Breast epithelium (tissue), 4 donors: ENCODE data around the gene TASOR2. TPM values are rescaled to one million over a fixed set of nuclear protein-coding genes. Genes with fewer than 3 reads are reported as not detected.

Source experiments
- DNase-seq, 2 donors: peaks; one replicate each; pipeline ENCODE4 v3.0.0-alpha.2; 2019; ENCODE audit warnings: low spot score in 2 of 2
- H3K27ac ChIP-seq, 2 donors: fragments of 200-600 bp; sonication (generic) in 1 of 2; one replicate each; pipeline ENCODE4 v1.5.1; 2016 to 2019; ENCODE audit warnings: mild to moderate bottlenecking in 1 of 2
- H3K27me3 ChIP-seq, 2 donors: fragments of 200-600 bp; sonication (generic) in 1 of 2; one replicate each; pipeline versions ENCODE4 v1.5.1 to v1.6.0; 2017 to 2019; ENCODE audit warnings: control low read depth in 1 of 2, mild to moderate bottlenecking in 1 of 2
- H3K36me3 ChIP-seq: fragments of 200-600 bp; one replicate; pipeline ENCODE4 v1.5.1; 2019
- H3K4me1 ChIP-seq, 2 donors: fragments of 200-600 bp; sonication (generic); one replicate each; pipeline ENCODE4 v1.5.1; 2016 to 2019; ENCODE audit warnings: control low read depth in 1 of 2
- H3K4me3 ChIP-seq, 3 donors: fragments of 200-600 bp; sonication (generic); 1 replicate in 2 of 3; 2 replicates in 1 of 3; pipeline ENCODE4 v1.5.1; 2016 to 2019; ENCODE audit warnings: mild to moderate bottlenecking in 3 of 3, moderate library complexity in 2 of 3
- H3K9me3 ChIP-seq, 2 donors: fragments of 200-600 bp; sonication (generic) in 1 of 2; one replicate each; pipeline ENCODE4 v1.5.1; 2016 to 2019; ENCODE audit warnings: control low read depth in 1 of 2
- POLR2A ChIP-seq: fragments of 450-650 bp; IDR thresholded peaks from one replicate; pipeline ENCODE4 v1.6.1; 2016; ENCODE audit warnings: antibody characterized with exemption, mild to moderate bottlenecking, moderate library complexity
- POLR2AphosphoS5 ChIP-seq, 3 donors: sonication (generic); formaldehyde crosslinking; IDR thresholded peaks; one replicate each; pipeline ENCODE4 v1.6.1; 2017; ENCODE audit warnings: antibody characterized with exemption in 3 of 3
- intact Hi-C: fragments of 100-400 bp; cut with DNase I; formaldehyde crosslinking; loops from one replicate; pipeline ENCODE4 v1.15.1; 2023; ENCODE audit warnings: low total_unique reads
- total RNA-seq, 3 donors: library from RNA; depleted of rRNA; stranded (reverse); fragments of >200 nt; gene quantifications; one replicate each; pipeline ENCODE4 v1.1.0, GENCODE V29; 2016
- TF ChIP-seq, protein P1 (sequence below), 3 donors: fragments of 450-650 bp; IDR thresholded peaks; one replicate each; pipeline ENCODE4 v1.5.1; 2016 to 2017; ENCODE audit warnings: antibody characterized with exemption in 3 of 3, mild to moderate bottlenecking in 3 of 3, moderate library complexity in 3 of 3

TASOR2 gene
- total RNA-seq, 3 donors from 2014 or later, result 80.5 to 115 (median 98.6) TPM

DNA sequence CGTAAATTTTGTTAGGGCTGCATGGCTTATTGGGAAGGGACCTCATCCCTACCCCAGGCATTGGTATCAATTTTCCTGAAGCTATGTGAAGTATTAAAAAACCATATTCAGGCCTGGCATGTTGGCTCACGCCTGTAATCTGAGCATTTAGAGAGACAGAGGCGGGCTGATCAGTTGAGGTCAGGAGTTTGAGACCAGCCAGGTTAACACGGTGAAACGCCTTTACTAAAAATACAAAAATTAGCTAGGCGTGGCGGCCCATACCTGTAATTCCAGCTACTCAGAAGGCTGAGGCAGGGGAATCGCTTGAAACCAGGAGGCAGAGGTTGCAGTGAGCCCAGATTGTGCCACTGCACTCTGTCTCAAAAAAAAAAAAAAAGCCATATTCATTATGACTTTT, 7.1 kb downstream of the TASOR2 start:
- no peaks in the 10 kb centered on the region for H3K9me3 ChIP-seq
- H3K36me3 ChIP-seq, result no peaks in the 10 kb centered on the region
- intact Hi-C loops, result no loop called here
- no peak overlapping the region for H3K27ac ChIP-seq
- no peak for DNase-seq
- TF ChIP-seq POLR2AphosphoS5 (IDR thresholded peaks at IDR 0.05) (no peak), POLR2A (no peak)
- TF ChIP-seq, protein P1, sequence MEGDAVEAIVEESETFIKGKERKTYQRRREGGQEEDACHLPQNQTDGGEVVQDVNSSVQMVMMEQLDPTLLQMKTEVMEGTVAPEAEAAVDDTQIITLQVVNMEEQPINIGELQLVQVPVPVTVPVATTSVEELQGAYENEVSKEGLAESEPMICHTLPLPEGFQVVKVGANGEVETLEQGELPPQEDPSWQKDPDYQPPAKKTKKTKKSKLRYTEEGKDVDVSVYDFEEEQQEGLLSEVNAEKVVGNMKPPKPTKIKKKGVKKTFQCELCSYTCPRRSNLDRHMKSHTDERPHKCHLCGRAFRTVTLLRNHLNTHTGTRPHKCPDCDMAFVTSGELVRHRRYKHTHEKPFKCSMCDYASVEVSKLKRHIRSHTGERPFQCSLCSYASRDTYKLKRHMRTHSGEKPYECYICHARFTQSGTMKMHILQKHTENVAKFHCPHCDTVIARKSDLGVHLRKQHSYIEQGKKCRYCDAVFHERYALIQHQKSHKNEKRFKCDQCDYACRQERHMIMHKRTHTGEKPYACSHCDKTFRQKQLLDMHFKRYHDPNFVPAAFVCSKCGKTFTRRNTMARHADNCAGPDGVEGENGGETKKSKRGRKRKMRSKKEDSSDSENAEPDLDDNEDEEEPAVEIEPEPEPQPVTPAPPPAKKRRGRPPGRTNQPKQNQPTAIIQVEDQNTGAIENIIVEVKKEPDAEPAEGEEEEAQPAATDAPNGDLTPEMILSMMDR (IDR thresholded peaks at IDR 0.05), result no peak
- peaks cover 0 to 3% of the 10 kb centered on the region in 2 donors for H3K4me1 ChIP-seq
- no peaks in the 10 kb centered on the region for H3K27me3 ChIP-seq
- H3K4me3 ChIP-seq, result peak overlapping the region in 1 of 3 donors; percentile 60

DNA sequence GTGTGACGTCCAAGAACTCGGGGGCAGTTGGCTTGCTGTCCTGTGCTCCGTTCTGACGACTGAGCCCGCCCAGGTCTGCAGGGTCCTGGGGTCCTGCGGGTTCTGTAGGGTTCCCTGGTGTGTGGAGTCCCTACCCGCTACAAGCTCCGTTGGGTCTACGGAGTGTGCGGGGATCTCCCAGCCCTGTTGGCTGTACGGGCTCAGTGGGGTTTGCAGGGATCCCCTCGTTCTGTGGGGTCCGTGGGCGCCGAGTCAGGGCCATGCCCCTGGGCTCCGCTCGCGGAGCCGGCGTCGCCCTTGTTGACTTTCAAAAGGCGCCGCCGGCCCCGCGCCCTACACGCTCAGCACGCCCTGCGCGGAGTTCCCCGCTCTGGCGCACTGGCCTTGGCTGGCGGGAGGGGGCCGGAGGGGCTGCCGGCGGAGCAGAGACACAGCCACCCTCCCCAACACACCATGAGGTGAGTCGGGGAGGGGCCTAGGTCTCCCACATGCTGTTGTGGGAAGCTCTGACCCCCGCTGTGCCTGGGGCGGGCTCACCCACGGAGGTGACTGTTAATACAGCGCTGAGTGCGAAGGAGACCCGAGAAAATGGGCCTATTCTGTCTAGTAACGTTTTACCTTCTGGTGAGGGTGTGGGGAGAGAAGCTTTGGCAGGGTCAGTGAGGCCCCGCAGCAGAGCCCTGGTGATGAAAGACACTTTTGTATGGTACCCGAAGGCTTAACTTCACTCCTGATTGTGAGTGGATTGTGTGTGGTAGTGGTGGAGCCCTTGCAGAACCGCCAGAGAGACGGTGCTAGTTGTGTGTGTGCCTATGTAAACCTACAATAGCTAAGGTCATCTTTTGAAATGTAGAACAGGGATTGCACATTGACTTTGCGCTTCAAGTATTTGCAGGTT, 8.1 kb downstream of the TASOR2 start:
- H3K27me3 ChIP-seq, result no peaks in the 10 kb centered on the region

DNA sequence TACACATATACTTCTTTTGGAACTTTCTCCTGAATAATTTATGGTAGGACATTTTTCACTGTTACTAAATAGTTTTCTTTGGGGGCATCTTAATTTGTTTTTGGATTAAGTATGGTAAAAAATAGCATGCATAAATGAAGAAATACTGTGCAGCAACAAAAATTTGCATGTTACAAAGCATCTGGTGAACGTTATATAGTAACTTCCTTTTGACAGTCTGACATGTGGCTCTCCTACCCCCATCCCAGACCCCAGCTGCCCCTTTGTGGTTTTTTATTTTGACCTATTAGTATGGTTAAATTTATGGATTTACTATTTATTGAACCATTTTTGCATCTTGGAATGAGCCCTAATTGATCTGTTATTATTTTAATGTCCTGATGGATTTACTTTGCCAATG, 9.9 kb downstream of the TASOR2 start:
- TF ChIP-seq, protein P1 (IDR thresholded peaks at IDR 0.05), result no peak
- TF ChIP-seq POLR2A, result no peak
- TF ChIP-seq POLR2AphosphoS5 (IDR thresholded peaks at IDR 0.05), result no peak
- no peak overlapping the region for H3K4me3 ChIP-seq
- no peaks in the 10 kb centered on the region for H3K9me3 ChIP-seq
- intact Hi-C loops, result no loop called here
- H3K27me3 ChIP-seq, result no peaks in the 10 kb centered on the region
- DNase-seq, result no peak
- H3K36me3 ChIP-seq, result no peaks in the 10 kb centered on the region
- peaks cover 0 to 3% of the 10 kb centered on the region in 2 donors for H3K4me1 ChIP-seq
- no peak overlapping the region for H3K27ac ChIP-seq

More for the DNA sequence above, 8.1 kb downstream of the TASOR2 start:
- intact Hi-C loops, result no loop called here
- Histone ChIP-seq H3K4me1 (peaks cover 0 to 3% of the 10 kb centered on the region in 2 donors), H3K9me3 (no peaks in the 10 kb centered on the region), H3K4me3 (peak overlapping the region; percentile 49 to 75 (median 60)), H3K36me3 (no peaks in the 10 kb centered on the region), H3K27ac (peak overlapping the region; percentile 61 to 65)
- TF ChIP-seq POLR2A, result no peak
- no peak for TF ChIP-seq POLR2AphosphoS5 (IDR thresholded peaks at IDR 0.05)
- TF ChIP-seq, protein P1 (IDR thresholded peaks at IDR 0.05), result no peak
- DNase-seq, result no peak

DNA sequence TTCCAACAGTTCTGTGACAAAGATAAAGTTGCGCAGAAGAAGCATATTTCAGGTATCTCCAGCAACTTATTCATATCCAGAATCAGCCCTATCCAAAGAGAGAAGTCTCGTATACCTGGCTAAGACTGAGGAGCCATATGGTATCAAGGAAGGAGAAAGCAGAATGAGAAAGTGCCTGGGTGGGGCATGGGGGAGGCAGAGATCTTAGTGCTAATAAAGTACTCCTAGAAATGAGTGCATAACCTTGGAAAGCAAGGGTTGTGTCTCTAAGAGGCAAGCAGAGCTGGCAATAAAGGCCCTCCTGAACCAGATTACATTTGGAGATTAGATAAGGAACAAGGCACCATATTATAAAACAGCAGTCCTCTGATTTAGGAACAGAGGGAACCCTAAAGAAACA, 12.7 kb downstream of the TASOR2 start:
- no peaks in the 10 kb centered on the region for H3K36me3 ChIP-seq
- no peak for TF ChIP-seq POLR2A
- TF ChIP-seq, protein P1 (IDR thresholded peaks at IDR 0.05), result no peak
- no peak for TF ChIP-seq POLR2AphosphoS5 (IDR thresholded peaks at IDR 0.05)
- no peaks in the 10 kb centered on the region for H3K9me3 ChIP-seq
- DNase-seq, result no peak
- H3K4me3 ChIP-seq, result no peak overlapping the region
- H3K27me3 ChIP-seq, result no peaks in the 10 kb centered on the region
- peaks cover 0 to 2% of the 10 kb centered on the region in 2 donors for H3K4me1 ChIP-seq
- intact Hi-C loops, result no loop called here
- no peak overlapping the region for H3K27ac ChIP-seq

DNA sequence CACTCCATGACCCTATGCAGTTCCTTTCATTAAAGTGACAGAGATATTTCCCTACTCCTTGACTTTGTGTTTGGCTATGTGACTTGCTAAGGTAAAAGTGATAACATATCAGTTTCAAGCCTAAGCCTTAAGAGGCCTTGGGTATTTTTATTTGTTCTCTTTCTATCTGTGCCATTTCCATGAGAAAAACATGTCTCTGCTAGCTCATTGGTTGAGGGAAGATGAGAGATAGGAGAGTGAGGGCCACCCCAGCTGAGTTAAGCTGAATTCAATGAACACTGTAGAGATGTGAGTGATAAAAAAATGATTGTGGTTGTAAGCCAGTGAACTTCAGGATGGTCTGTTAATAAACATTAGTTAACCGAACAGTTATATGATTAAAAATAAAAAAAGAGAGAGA, 13.4 kb downstream of the TASOR2 start:
- TF ChIP-seq POLR2A (no peak), POLR2AphosphoS5 (IDR thresholded peaks at IDR 0.05) (no peak)
- TF ChIP-seq, protein P1 (IDR thresholded peaks at IDR 0.05), result no peak
- no peak for DNase-seq
- intact Hi-C loops, result no loop called here

More for the DNA sequence above, 13.4 kb downstream of the TASOR2 start:
- H3K9me3 ChIP-seq, result no peaks in the 10 kb centered on the region
- H3K27ac ChIP-seq, result no peak overlapping the region
- no peak overlapping the region for H3K4me3 ChIP-seq
- H3K4me1 ChIP-seq, result no peaks in the 10 kb centered on the region
- no peaks in the 10 kb centered on the region for H3K27me3 ChIP-seq
- H3K36me3 ChIP-seq, result no peaks in the 10 kb centered on the region
